Smooth muscle cell (in vitro differentiated cells): ENCODE data around the gene SMC4. TPM values are rescaled to one million over a fixed set of nuclear protein-coding genes. Genes with fewer than 3 reads are reported as not detected.

Experiments used
- DNase-seq: peaks from one replicate; lab custom pipeline; 2025; ENCODE audit not compliant: unreplicated experiment; lab: John Stamatoyannopoulos, UW
- H2AFZ ChIP-seq: fragments of 200-600 bp; sonication (generic); 2 replicates; pipeline ENCODE4 v1.6.0; 2016; ENCODE audit warnings: antibody characterized with exemption, low read depth, mild to moderate bottlenecking
- H3F3A ChIP-seq: fragments of 200-600 bp; sonication (generic); 2 replicates; pipeline ENCODE4 v1.6.0; 2017; ENCODE audit warnings: antibody characterized with exemption, low read depth
- H3K27ac ChIP-seq: fragments of 200-600 bp; sonication (generic); 2 replicates; pipeline ENCODE4 v1.5.1; 2016; ENCODE audit warnings: low read depth, mild to moderate bottlenecking
- H3K27me3 ChIP-seq: fragments of 200-600 bp; sonication (generic); 2 replicates; pipeline ENCODE4 v1.6.1; 2016; ENCODE audit warnings: low read depth, mild to moderate bottlenecking
- H3K36me3 ChIP-seq: fragments of 200-600 bp; sonication (generic); 2 replicates; pipeline ENCODE4 v1.5.1; 2016; ENCODE audit warnings: low read depth
- H3K4me1 ChIP-seq: fragments of 200-600 bp; sonication (generic); 2 replicates; pipeline ENCODE4 v1.5.1; 2016; ENCODE audit warnings: low read depth
- H3K4me2 ChIP-seq: fragments of 200-600 bp; sonication (generic); 2 replicates; pipeline ENCODE4 v1.6.0; 2016; ENCODE audit warnings: mild to moderate bottlenecking
- H3K4me3 ChIP-seq: fragments of 200-600 bp; sonication (generic); 2 replicates; pipeline ENCODE4 v1.5.1; 2016; ENCODE audit warnings: mild to moderate bottlenecking
- H3K79me2 ChIP-seq: fragments of 200-600 bp; sonication (generic); 2 replicates; pipeline ENCODE4 v1.6.0; 2016; ENCODE audit warnings: low read depth, mild to moderate bottlenecking
- H3K9ac ChIP-seq: fragments of 200-600 bp; sonication (generic); 2 replicates; pipeline ENCODE4 v1.6.0; 2016; ENCODE audit warnings: low read depth
- H3K9me3 ChIP-seq: fragments of 200-600 bp; sonication (generic); replicated peaks from 2 replicates; pipeline ENCODE4 v1.5.1; 2016; ENCODE audit warnings: low read depth
- H4K20me1 ChIP-seq: fragments of 200-600 bp; sonication (generic); 2 replicates; pipeline ENCODE4 v1.6.0; 2016; ENCODE audit warnings: low read depth
- WGBS: methylation state at CpG from one replicate; pipeline ENCODE4 v1.1.7; 2016; ENCODE audit warnings: low lambda C conversion rate; 5-methylcytosine and 5-hydroxymethylcytosine counted together
- polyA plus RNA-seq: library from polyadenylated mRNA; unstranded; fragments of >200 nt; fragmentation: Nextera tagmentation; extraction: Ambion mirVana; gene quantifications from 2 replicates; pipeline ENCODE4 v1.2.1, GENCODE V29; 2016
- total RNA-seq: library from RNA; depleted of rRNA; stranded (reverse); fragments of >200 nt; gene quantifications from 2 replicates; pipeline ENCODE4 v1.2.3, GENCODE V29; 2014
- TF ChIP-seq, protein P1 (sequence below): fragments of 200-600 bp; sonication (generic); IDR thresholded peaks from 2 replicates; pipeline ENCODE4 v1.5.1; 2017; ENCODE audit warnings: borderline replicate concordance, mild to moderate bottlenecking, antibody characterized with exemption; ENCODE audit not compliant: insufficient read depth, poor library complexity, severe bottlenecking

The SMC4 gene
- total and polyA plus RNA-seq, 2 experiments from 2014 or later = 55.1 to 122 TPM

DNA sequence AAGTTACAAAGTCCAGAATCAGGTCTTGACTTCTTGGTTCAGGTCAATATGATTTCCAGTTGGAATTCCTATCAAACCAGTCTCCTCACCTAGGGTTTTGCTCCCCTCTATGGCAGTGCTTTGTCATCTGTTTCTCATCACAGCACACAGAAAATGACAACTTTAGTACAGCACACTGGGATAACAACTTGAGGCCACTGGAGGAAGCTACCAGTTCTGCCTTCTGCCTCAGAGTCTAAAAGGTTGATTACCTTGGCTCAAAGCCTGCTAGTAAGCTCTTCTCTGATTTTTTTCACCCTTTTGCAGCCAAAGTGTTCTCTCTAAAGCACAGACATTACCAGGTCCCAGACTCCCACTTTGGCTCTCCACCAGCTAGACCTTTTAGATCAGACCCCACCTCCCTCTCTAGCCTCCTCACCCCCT is 75.0 kb downstream of the SMC4 start:
- no peak for DNase-seq
- Histone ChIP-seq H3K9ac (no peak overlapping the region), H3K79me2 (no peaks in the 10 kb centered on the region), H3K4me1 (no peaks in the 10 kb centered on the region), H3K27ac (no peak overlapping the region), H3K36me3 (no peaks in the 10 kb centered on the region), H3K9me3 (no peaks in the 10 kb centered on the region), H2AFZ (no peak overlapping the region), H3F3A (no peaks in the 10 kb centered on the region), H3K27me3 (no peaks in the 10 kb centered on the region), H4K20me1 (no peaks in the 10 kb centered on the region), H3K4me3 (no peak overlapping the region), H3K4me2 (peak overlapping the region; percentile 16)
- TF ChIP-seq, protein P1, sequence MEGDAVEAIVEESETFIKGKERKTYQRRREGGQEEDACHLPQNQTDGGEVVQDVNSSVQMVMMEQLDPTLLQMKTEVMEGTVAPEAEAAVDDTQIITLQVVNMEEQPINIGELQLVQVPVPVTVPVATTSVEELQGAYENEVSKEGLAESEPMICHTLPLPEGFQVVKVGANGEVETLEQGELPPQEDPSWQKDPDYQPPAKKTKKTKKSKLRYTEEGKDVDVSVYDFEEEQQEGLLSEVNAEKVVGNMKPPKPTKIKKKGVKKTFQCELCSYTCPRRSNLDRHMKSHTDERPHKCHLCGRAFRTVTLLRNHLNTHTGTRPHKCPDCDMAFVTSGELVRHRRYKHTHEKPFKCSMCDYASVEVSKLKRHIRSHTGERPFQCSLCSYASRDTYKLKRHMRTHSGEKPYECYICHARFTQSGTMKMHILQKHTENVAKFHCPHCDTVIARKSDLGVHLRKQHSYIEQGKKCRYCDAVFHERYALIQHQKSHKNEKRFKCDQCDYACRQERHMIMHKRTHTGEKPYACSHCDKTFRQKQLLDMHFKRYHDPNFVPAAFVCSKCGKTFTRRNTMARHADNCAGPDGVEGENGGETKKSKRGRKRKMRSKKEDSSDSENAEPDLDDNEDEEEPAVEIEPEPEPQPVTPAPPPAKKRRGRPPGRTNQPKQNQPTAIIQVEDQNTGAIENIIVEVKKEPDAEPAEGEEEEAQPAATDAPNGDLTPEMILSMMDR = no peak

DNA sequence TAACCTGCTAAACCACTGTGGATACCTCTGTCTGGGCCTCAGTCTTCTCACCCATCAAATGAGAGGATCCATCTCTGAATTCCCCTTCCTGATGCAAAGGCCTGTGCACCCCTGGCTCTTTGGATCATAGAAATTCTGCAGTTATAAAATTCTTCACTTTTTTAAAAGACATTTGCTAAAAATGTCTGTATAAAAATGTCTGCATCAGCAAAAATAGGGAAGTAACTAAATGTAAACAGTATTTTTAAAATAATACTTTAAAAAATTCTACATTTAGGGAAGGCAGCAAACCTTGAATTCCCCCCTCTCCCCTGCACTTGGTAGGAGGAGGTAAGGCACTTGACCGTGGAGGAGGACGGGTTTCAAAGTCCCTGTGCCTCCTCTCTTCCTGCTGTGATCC is 75.7 kb downstream of the SMC4 start:
- H3K27ac ChIP-seq = no peak overlapping the region
- H3K9ac ChIP-seq = no peak overlapping the region
- no peak overlapping the region for H2AFZ ChIP-seq
- no peaks in the 10 kb centered on the region for H3K4me1 ChIP-seq
- H3K36me3 ChIP-seq = no peaks in the 10 kb centered on the region
- no peaks in the 10 kb centered on the region for H3K9me3 ChIP-seq
- TF ChIP-seq, protein P1 = no peak
- DNase-seq = no peak
- 96% methylated on average over 2 of the region's 2 CpGs for WGBS
- H3K4me3 ChIP-seq = no peak overlapping the region
- H3K4me2 ChIP-seq = no peak overlapping the region
- H4K20me1 ChIP-seq = no peaks in the 10 kb centered on the region
- H3K27me3 ChIP-seq = no peaks in the 10 kb centered on the region
- no peaks in the 10 kb centered on the region for H3K79me2 ChIP-seq
- H3F3A ChIP-seq = no peaks in the 10 kb centered on the region

DNA sequence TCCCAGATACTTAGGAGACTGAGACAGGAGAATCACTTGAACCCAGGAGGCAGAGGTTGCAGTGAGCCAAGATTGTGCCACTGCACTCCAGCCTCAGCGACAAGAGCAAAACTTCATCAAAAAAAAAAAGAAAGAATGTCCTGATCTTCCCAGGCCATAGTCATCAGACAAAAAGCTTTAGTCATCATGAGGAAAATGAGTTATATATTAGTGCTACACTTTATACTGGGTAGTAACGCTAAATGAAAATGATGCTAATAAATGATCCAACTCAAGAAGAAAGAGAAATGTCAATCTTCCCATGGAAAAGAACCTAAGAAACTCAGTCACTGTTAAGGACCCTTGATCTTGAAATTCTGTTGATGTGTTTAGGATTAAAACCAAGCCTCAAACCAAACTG is 76.4 kb downstream of the SMC4 start:
- H3K4me3 ChIP-seq = no peak overlapping the region
- no peaks in the 10 kb centered on the region for H3K4me1 ChIP-seq
- WGBS = 95% methylated on average over 2 of the region's 2 CpGs
- no peaks in the 10 kb centered on the region for H3K9me3 ChIP-seq
- H3F3A ChIP-seq = no peaks in the 10 kb centered on the region
- no peaks in the 10 kb centered on the region for H3K27me3 ChIP-seq
- no peaks in the 10 kb centered on the region for H3K79me2 ChIP-seq
- no peaks in the 10 kb centered on the region for H4K20me1 ChIP-seq
- no peak for DNase-seq
- TF ChIP-seq, protein P1 = no peak
- no peaks in the 10 kb centered on the region for H3K36me3 ChIP-seq
- no peak overlapping the region for H3K9ac ChIP-seq
- no peak overlapping the region for H3K4me2 ChIP-seq
- no peak overlapping the region for H2AFZ ChIP-seq
- H3K27ac ChIP-seq = no peak overlapping the region

DNA sequence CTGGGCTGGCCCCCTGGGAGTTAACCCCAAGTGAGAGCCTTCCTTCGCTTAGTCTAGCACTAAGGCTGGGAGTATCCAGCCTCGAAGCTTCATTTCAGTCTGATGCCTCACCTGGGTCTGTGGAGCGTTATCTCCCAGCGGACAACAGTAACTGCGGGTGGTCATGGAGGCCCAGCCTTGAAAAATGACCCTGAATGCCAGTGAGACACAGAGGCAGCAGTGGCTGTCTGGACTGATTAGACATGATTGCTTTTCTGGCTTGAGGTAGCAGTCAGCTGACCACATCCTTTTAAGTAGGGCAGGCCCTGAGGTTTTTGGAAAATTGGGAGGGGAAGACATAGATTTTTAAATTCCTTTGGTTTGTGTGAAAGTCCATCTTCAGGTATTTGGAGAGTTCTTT is 78.3 kb downstream of the SMC4 start:
- H3K9me3 ChIP-seq = no peaks in the 10 kb centered on the region
- no peak for DNase-seq
- TF ChIP-seq, protein P1 = no peak
- no peaks in the 10 kb centered on the region for H3K36me3 ChIP-seq
- no peaks in the 10 kb centered on the region for H3K4me1 ChIP-seq
- H3K4me3 ChIP-seq = no peak overlapping the region
- no peak overlapping the region for H3K9ac ChIP-seq
- peak overlapping the region; percentile 74 for H3K27ac ChIP-seq
- no peak overlapping the region for H2AFZ ChIP-seq
- no peaks in the 10 kb centered on the region for H3K27me3 ChIP-seq
- 48% methylated on average over 5 of the region's 5 CpGs for WGBS
- no peaks in the 10 kb centered on the region for H4K20me1 ChIP-seq
- peak overlapping the region; percentile 37 for H3K4me2 ChIP-seq
- H3K79me2 ChIP-seq = no peaks in the 10 kb centered on the region
- H3F3A ChIP-seq = no peaks in the 10 kb centered on the region
